GM12878 (cell line): ENCODE measurements around the gene EMILIN3.

Experiments
- BRCA1 ChIP-seq: IDR thresholded peaks from 2 replicates; pipeline ENCODE4 v1.6.1; 2011; ENCODE audit warnings: low read depth, low read length, improper control_type of control experiment
- GABPA ChIP-seq: IDR thresholded peaks from 2 replicates; pipeline ENCODE4 v1.6.1; 2014; ENCODE audit warnings: antibody characterized with exemption, low read depth, mild to moderate bottlenecking, inconsistent platforms
- HDGF ChIP-seq: fragments of 450-650 bp; IDR thresholded peaks from 2 replicates; pipeline ENCODE4 v1.6.1; 2016; ENCODE audit warnings: antibody characterized with exemption
- MYC ChIP-seq: IDR thresholded peaks from 2 replicates; pipeline ENCODE4 v1.6.1; 2011; ENCODE audit warnings: mild to moderate bottlenecking, low read length, moderate library complexity, inconsistent platforms; ENCODE audit not compliant: insufficient read depth, insufficient replicate concordance, insufficient read length, severe bottlenecking
- POLR2A ChIP-seq: IDR thresholded peaks from 2 replicates; pipeline ENCODE4 v1.6.1; 2011; ENCODE audit warnings: low read depth, mild to moderate bottlenecking, low read length
- SIN3A ChIP-seq: IDR thresholded peaks from 2 replicates; pipeline ENCODE4 v1.6.1; 2012; ENCODE audit warnings: low read depth, low read length, improper control_type of control experiment

- TF ChIP-seq POLR2A, result no peak
- TF ChIP-seq SIN3A, result no peak
- TF ChIP-seq GABPA, result no peak
- TF ChIP-seq BRCA1, result no peak
- no peak for TF ChIP-seq MYC
- TF ChIP-seq HDGF, result no peak
Observed at GRCh38 chr20:41382791-41383305, 16.2 kb upstream of the EMILIN3 start.
